Gastrocnemius medialis (tissue), 4 donors: ENCODE measurements around the gene BAIAP2L1.

Experiments used
- CTCF ChIP-seq, 5 experiments: fragments of 450-650 bp in 3 of 5; fragments of 200-600 bp in 2 of 5; sonication (generic) in 2 of 5; IDR thresholded peaks in 4 of 5; conservative IDR thresholded peaks in 1 of 5; 1 replicate in 4 of 5; 2 replicates in 1 of 5; pipeline ENCODE4 v1.5.1; 2016 to 2019; ENCODE audit warnings: antibody characterized with exemption in 5 of 5, mild to moderate bottlenecking in 3 of 5, moderate library complexity in 3 of 5
- POLR2A ChIP-seq, 2 donors: fragments of 450-650 bp; IDR thresholded peaks; one replicate each; pipeline ENCODE4 v1.6.1; 2017; ENCODE audit warnings: antibody characterized with exemption in 2 of 2, mild to moderate bottlenecking in 2 of 2, moderate library complexity in 2 of 2

DNA sequence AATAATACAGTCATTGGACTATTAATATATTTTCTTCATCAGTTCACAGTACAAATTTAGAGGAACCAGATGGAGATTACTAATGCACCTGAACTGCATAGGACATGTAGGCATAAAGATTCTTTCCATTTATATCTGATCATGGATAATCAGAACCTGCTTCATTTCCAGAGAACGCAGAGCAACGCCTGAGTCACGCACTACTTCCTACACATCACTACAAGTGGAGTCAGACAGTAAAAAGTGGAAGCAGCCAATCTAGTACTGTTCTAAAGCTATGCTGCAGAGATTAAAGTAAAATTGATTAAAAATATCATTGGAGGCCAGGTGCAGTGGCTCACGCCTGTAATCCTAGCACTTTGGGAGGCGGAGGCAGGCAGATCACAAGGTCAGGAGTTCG lies 76.1 kb downstream of the BAIAP2L1 start:
- TF ChIP-seq CTCF (IDR thresholded peaks at IDR 0.05 in 4 of 5, conservative IDR thresholded peaks at IDR 0.05 in 1 of 5) (no peak), POLR2A (IDR thresholded peaks at IDR 0.05) (no peak)
